ENCODE data around the gene SDCBP2.

The SDCBP2 gene

GRCh38 chr20:1327827-1328679 lies 886 bp downstream of the SDCBP2 start:
- DNase-seq, result no peak

- DNase-seq, result no peak
Measured at GRCh38 chr20:1327241-1327653, 1.7 kb downstream of the SDCBP2 start.

- DNase-seq, result no peak
Measured at GRCh38 chr20:1326031-1326930, 2.7 kb downstream of the SDCBP2 start.

GRCh38 chr20:1325173-1326030 lies 3.5 kb downstream of the SDCBP2 start:
- DNase-seq, result peak; percentile 99

GRCh38 chr20:1324598-1325172 lies 4.3 kb downstream of the SDCBP2 start:
- DNase-seq, result no peak

- no peak for DNase-seq
Measured at GRCh38 chr20:1323830-1324597, 4.9 kb downstream of the SDCBP2 start.

- DNase-seq, result no peak
Measured at GRCh38 chr20:1323256-1323655, 5.7 kb downstream of the SDCBP2 start.

- no peak for DNase-seq
Measured at GRCh38 chr20:1322511-1323245, 6.3 kb downstream of the SDCBP2 start.

GRCh38 chr20:1321654-1321939 lies 7.3 kb downstream of the SDCBP2 start:
- DNase-seq, result no peak

GRCh38 chr20:1320902-1321653 lies 7.9 kb downstream of the SDCBP2 start:
- DNase-seq, result no peak

GRCh38 chr20:1320016-1320415 lies 8.9 kb downstream of the SDCBP2 start:
- no peak for DNase-seq

GRCh38 chr20:1319462-1319861 lies 9.5 kb downstream of the SDCBP2 start:
- no peak for DNase-seq

- DNase-seq, result no peak
Measured at GRCh38 chr20:1319051-1319450, 9.9 kb downstream of the SDCBP2 start.

GRCh38 chr20:1317545-1318255 lies 11.2 kb downstream of the SDCBP2 start:
- DNase-seq, result no peak

GRCh38 chr20:1315804-1316203 lies 13.1 kb downstream of the SDCBP2 start:
- no peak for DNase-seq

GRCh38 chr20:1313236-1313964 lies 15.5 kb downstream of the SDCBP2 start:
- peak; percentile 66 for DNase-seq

GRCh38 chr20:1312904-1313235 lies 16.1 kb downstream of the SDCBP2 start:
- DNase-seq, result no peak

GRCh38 chr20:1312308-1312707 lies 16.6 kb downstream of the SDCBP2 start:
- no peak for DNase-seq

- no peak for DNase-seq
Measured at GRCh38 chr20:1310506-1311190, 18.3 kb downstream of the SDCBP2 start.
